SU-DHL-6 (cell line): Measurements from ENCODE around the gene LRP1-AS.

Experiments
- H2AFZ ChIP-seq: fragments of 200-600 bp; sonication (generic); 2 replicates; pipeline ENCODE4 v1.6.1; 2014; ENCODE audit warnings: low read depth, mild to moderate bottlenecking, moderate library complexity, mixed read lengths, antibody characterized with exemption, low read length; ENCODE audit not compliant: severe bottlenecking
- H3F3A ChIP-seq: fragments of 200-600 bp; shearing (Covaris generic); 2 replicates; pipeline ENCODE4 v1.6.0; 2016; ENCODE audit warnings: antibody characterized with exemption, mild to moderate bottlenecking; ENCODE audit not compliant: insufficient read depth
- H3K27ac ChIP-seq: fragments of 200-600 bp; sonication (generic); 2 replicates; pipeline ENCODE4 v1.5.1; 2016; ENCODE audit warnings: low read depth, mild to moderate bottlenecking, low read length, moderate library complexity, mixed read lengths
- H3K27me3 ChIP-seq: fragments of 200-600 bp; sonication (generic), shearing (Covaris generic); 2 replicates; pipeline ENCODE4 v1.6.0; 2014; ENCODE audit warnings: mild to moderate bottlenecking, low read length
- H3K36me3 ChIP-seq: fragments of 200-600 bp; sonication (generic); 2 replicates; pipeline ENCODE4 v1.6.1; 2014; ENCODE audit warnings: mild to moderate bottlenecking, low read length, mixed read lengths
- H3K4me2 ChIP-seq: fragments of 300-600, 200-600 bp; shearing (Covaris generic), sonication (generic); 2 replicates; pipeline ENCODE4 v1.6.0; 2014; ENCODE audit warnings: low read length, low read depth, mild to moderate bottlenecking; ENCODE audit not compliant: poor library complexity, severe bottlenecking
- H3K4me3 ChIP-seq: fragments of 200-600 bp; sonication (generic); 2 replicates; pipeline ENCODE4 v1.5.1; 2014; ENCODE audit warnings: antibody characterized with exemption, low read length, mild to moderate bottlenecking, mixed read lengths; ENCODE audit not compliant: insufficient read depth, poor library complexity, severe bottlenecking
- H3K79me2 ChIP-seq: fragments of 200-600 bp; sonication (generic); 2 replicates; pipeline ENCODE4 v1.6.1; 2014; ENCODE audit warnings: mild to moderate bottlenecking, low read length, moderate library complexity; ENCODE audit not compliant: insufficient read depth
- H3K9ac ChIP-seq: fragments of 200-600 bp; sonication (generic); 2 replicates; pipeline ENCODE4 v1.7.0; 2014; ENCODE audit warnings: mild to moderate bottlenecking, low read length
- H3K9me2 ChIP-seq: fragments of 200-600 bp; sonication (generic); replicated peaks from 2 replicates; pipeline ENCODE4 v1.6.1; 2014; ENCODE audit warnings: low read length; ENCODE audit not compliant: insufficient read depth
- H3K9me3 ChIP-seq: fragments of 200-600 bp; sonication (generic); 2 replicates; pipeline ENCODE4 v1.6.1; 2014; ENCODE audit warnings: low read length, mixed read lengths; ENCODE audit not compliant: insufficient read depth
- H4K20me1 ChIP-seq: fragments of 200-600 bp; sonication (generic); 2 replicates; pipeline ENCODE4 v1.6.1; 2014; ENCODE audit warnings: low read depth, mild to moderate bottlenecking, antibody characterized with exemption, low read length, moderate library complexity, mixed read lengths
- EZH2phosphoT487 ChIP-seq: fragments of 200-600 bp; sonication (generic), shearing (Covaris generic); conservative IDR thresholded peaks from 2 replicates; pipeline ENCODE4 v1.6.1; 2018; ENCODE audit warnings: mild to moderate bottlenecking, antibody characterized with exemption, low read length, moderate library complexity, mixed read lengths
- TF ChIP-seq, protein P1 (sequence below): fragments of 200-600 bp; sonication (generic); IDR thresholded peaks from one replicate; pipeline ENCODE4 v1.5.1; 2017; ENCODE audit warnings: antibody characterized with exemption, mild to moderate bottlenecking, low read length, moderate library complexity; ENCODE audit not compliant: insufficient read depth, poor library complexity, severe bottlenecking

The LRP1-AS gene

GRCh38 chr12:57101892-57102695 is 45.3 kb downstream of the LRP1-AS start:
- H3K79me2 ChIP-seq: peaks cover 2% of the 10 kb centered on the region; the same call in 1 of the 2 replicates
- H3K4me2 ChIP-seq: no peak overlapping the region
- H3K9ac ChIP-seq: no peak overlapping the region
- no peak overlapping the region for H3K4me3 ChIP-seq
- H3F3A ChIP-seq: peaks cover 7% of the 10 kb centered on the region
- H4K20me1 ChIP-seq: no peaks in the 10 kb centered on the region
- H3K27ac ChIP-seq: no peak overlapping the region
- H3K9me3 ChIP-seq: no peaks in the 10 kb centered on the region
- no peaks in the 10 kb centered on the region for H3K27me3 ChIP-seq
- H2AFZ ChIP-seq: no peak overlapping the region
- H3K36me3 ChIP-seq: peaks cover 3% of the 10 kb centered on the region; the same call in 1 of the 2 replicates
- H3K9me2 ChIP-seq: no peaks in the 10 kb centered on the region
- TF ChIP-seq, protein P1, sequence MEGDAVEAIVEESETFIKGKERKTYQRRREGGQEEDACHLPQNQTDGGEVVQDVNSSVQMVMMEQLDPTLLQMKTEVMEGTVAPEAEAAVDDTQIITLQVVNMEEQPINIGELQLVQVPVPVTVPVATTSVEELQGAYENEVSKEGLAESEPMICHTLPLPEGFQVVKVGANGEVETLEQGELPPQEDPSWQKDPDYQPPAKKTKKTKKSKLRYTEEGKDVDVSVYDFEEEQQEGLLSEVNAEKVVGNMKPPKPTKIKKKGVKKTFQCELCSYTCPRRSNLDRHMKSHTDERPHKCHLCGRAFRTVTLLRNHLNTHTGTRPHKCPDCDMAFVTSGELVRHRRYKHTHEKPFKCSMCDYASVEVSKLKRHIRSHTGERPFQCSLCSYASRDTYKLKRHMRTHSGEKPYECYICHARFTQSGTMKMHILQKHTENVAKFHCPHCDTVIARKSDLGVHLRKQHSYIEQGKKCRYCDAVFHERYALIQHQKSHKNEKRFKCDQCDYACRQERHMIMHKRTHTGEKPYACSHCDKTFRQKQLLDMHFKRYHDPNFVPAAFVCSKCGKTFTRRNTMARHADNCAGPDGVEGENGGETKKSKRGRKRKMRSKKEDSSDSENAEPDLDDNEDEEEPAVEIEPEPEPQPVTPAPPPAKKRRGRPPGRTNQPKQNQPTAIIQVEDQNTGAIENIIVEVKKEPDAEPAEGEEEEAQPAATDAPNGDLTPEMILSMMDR: no peak
- no peak for TF ChIP-seq EZH2phosphoT487

- Histone ChIP-seq H3K9me3 (no peaks in the 10 kb centered on the region), H3K79me2 (no peaks in the 10 kb centered on the region), H3K27me3 (no peaks in the 10 kb centered on the region), H4K20me1 (no peaks in the 10 kb centered on the region), H3K4me3 (no peak overlapping the region), H3K4me2 (no peak overlapping the region), H3K9ac (no peak overlapping the region), H3F3A (peaks cover 21% of the 10 kb centered on the region), H3K36me3 (peaks cover 3% of the 10 kb centered on the region; the same call in 1 of the 2 replicates), H3K9me2 (no peaks in the 10 kb centered on the region), H2AFZ (no peak overlapping the region), H3K27ac (no peak overlapping the region)
- TF ChIP-seq, protein P1: no peak
- no peak for TF ChIP-seq EZH2phosphoT487
Measured at GRCh38 chr12:57099766-57100165, 47.7 kb downstream of the LRP1-AS start.

DNA sequence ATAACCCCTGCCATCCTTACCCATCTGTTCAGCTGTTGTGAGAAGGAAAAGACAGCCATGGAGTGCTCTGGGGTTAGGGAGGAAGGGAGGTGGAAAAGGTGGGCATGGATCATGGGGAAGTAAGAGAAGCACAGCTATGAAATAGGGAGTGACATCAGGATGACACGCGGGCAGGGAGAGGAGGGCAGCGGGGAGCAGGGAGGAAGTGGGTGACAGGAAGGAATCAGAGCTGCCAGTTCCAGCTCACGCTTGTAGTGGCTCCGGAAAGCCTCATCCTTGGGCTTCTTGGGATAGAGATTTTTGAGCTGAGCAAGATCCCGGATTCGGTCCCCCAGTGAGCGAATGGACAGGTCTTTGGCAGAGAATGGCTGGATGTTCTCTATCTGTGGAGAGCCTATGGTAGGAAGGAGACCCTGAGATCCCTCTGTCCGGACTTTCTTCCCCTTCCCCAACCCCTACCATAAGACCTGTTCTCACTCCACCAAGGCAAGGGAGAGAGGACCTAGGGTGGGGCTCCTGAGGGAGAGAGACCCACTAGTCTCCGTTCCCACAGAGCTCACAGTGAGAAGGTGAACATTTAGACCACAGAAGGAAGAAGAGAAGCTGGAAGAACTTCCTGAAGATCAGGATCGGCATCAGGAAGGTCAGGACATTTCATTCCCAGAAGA is 48.2 kb downstream of the LRP1-AS start:
- H3K36me3 ChIP-seq: peaks cover 3% of the 10 kb centered on the region; the same call in 1 of the 2 replicates
- no peak for TF ChIP-seq EZH2phosphoT487
- TF ChIP-seq, protein P1: no peak

More for the DNA sequence above, 48.2 kb downstream of the LRP1-AS start:
- no peak overlapping the region for H3K4me3 ChIP-seq
- no peak overlapping the region for H3K4me2 ChIP-seq
- no peak overlapping the region for H3K9ac ChIP-seq
- H3K9me3 ChIP-seq: no peaks in the 10 kb centered on the region
- H3K9me2 ChIP-seq: no peaks in the 10 kb centered on the region
- no peaks in the 10 kb centered on the region for H4K20me1 ChIP-seq
- no peak overlapping the region for H2AFZ ChIP-seq
- no peak overlapping the region for H3K27ac ChIP-seq
- no peaks in the 10 kb centered on the region for H3K79me2 ChIP-seq
- peaks cover 26% of the 10 kb centered on the region for H3F3A ChIP-seq
- no peaks in the 10 kb centered on the region for H3K27me3 ChIP-seq
